Measurements from ENCODE around the gene MGST3.

GRCh38 chr1:165635823-165636222 lies 4.8 kb downstream of the MGST3 start:
- no peak for TF ChIP-seq POLR2A (IDR thresholded peaks at IDR 0.05)
- TF ChIP-seq, protein P1, sequence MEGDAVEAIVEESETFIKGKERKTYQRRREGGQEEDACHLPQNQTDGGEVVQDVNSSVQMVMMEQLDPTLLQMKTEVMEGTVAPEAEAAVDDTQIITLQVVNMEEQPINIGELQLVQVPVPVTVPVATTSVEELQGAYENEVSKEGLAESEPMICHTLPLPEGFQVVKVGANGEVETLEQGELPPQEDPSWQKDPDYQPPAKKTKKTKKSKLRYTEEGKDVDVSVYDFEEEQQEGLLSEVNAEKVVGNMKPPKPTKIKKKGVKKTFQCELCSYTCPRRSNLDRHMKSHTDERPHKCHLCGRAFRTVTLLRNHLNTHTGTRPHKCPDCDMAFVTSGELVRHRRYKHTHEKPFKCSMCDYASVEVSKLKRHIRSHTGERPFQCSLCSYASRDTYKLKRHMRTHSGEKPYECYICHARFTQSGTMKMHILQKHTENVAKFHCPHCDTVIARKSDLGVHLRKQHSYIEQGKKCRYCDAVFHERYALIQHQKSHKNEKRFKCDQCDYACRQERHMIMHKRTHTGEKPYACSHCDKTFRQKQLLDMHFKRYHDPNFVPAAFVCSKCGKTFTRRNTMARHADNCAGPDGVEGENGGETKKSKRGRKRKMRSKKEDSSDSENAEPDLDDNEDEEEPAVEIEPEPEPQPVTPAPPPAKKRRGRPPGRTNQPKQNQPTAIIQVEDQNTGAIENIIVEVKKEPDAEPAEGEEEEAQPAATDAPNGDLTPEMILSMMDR (IDR thresholded peaks at IDR 0.05 in 8 of 11, conservative IDR thresholded peaks at IDR 0.05 in 3 of 11), result no peak

Data from spleen (tissue), 7 donors.